MG63 (cell line): ENCODE measurements around the gene TBC1D17. TPM values are rescaled to one million over a fixed set of nuclear protein-coding genes. Genes with fewer than 3 reads are reported as not detected.

Experiments used
- DNase-seq: peaks from one replicate; pipeline ENCODE4 v3.0.0-alpha.2; 2020
- H3K27me3 ChIP-seq: fragments of 250-450 bp; sonication (Bioruptor Pico); 2 replicates; pipeline ENCODE4 v1.5.1; 2020; ENCODE audit warnings: mild to moderate bottlenecking, moderate library complexity
- H3K36me3 ChIP-seq: fragments of 250-450 bp; sonication (Bioruptor Pico); 2 replicates; pipeline ENCODE4 v1.5.1; 2020; ENCODE audit warnings: mild to moderate bottlenecking, moderate library complexity
- H3K4me3 ChIP-seq: fragments of 250-450 bp; sonication (Bioruptor Pico); 2 replicates; pipeline ENCODE4 v1.5.1; 2020; ENCODE audit warnings: mild to moderate bottlenecking, moderate library complexity
- H3K9me3 ChIP-seq: fragments of 250-450 bp; sonication (Bioruptor Pico); 2 replicates; pipeline ENCODE4 v1.5.1; 2020; ENCODE audit warnings: mild to moderate bottlenecking, moderate library complexity
- total RNA-seq: library from RNA; depleted of rRNA; stranded (reverse); fragments of >200 nt; shearing (Covaris generic); gene quantifications from 2 replicates; pipeline ENCODE4 v1.2.3, GENCODE V29; 2014; ENCODE audit warnings: low replicate concordance; rRNA removed

Gene TBC1D17
- total RNA-seq: 5.2 and 11.5 TPM in 2 replicates

DNA sequence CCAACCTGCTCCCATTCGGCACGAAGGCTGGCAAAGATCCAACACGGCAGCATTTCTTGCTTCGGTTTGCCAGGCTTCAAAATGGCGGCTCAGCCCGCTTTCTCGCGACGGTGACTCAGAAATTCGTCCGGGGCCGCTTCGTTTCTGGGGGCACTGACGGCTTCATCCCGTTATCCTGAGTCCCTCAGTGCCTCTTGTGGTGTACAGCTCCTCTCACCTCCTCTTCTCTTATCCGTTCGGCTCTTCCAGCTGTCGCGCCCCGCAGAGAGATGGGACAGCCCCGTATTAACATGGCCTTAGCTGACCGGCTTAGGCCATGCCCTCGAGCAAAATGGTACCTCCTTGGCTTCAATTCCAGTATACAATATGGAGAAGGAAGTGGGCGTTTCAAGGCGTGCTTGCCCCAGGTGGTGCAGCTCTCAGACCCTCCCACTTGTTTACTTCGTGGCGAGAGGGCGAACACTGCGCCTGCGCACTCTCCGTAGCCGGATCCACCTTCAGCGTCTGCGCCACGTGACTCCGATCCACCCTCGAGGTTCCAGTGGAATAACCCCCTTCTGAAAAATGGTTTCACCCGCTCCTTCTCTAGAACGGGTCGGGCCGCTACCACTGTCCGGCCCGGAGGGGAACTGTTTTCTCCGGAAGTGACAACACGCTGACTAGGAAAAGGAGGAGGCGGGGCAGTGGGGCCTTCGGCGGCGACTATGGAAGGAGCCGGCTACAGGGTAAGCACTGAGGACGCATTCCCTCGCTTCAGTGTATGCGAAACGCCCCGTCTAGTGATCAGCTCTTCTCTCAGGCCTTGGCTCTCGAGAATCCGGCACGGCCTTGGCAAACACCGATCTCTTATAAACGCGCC lies at the start of gene TBC1D17, which contains the start of gene AKT1S1:
TBC1D17 (plus strand) TSS at position 683 of the 859 bp plus-strand sequence; CDS start at position 705, 22 bp downstream.
AKT1S1 (minus strand) TSS at position 336 of the 859 bp plus-strand sequence. CDS start 4,060 bp downstream, outside the sequence.
- H3K27me3 ChIP-seq: no peaks in the 10 kb centered on the region
- peak; percentile 99 for DNase-seq
- H3K4me3 ChIP-seq: peak within 1 kb of the TSS; percentile 98
- no peaks in the 10 kb centered on the region for H3K9me3 ChIP-seq
- peaks cover 58% of the 10 kb centered on the region for H3K36me3 ChIP-seq

DNA sequence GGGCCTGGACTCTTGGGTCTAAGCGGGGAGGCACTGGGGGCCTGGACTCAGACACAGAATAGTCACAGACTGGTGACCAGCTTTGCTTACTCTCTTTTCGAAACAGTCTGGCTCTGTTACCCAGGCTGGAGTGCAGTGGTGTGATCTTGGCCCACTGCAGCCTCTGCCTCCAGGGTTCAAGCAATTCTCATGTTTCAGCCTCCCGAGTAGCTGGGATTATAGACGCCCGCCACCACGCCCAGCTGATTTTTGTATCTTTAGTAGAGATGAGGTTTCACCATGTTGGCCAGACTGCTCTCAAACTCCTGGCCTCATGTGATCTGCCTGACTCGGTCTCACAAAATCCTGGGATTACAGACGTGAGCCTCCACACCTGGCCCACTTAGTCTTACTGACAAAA lies 48.3 kb upstream of the TBC1D17 start:
- Histone ChIP-seq H3K9me3 (no peaks in the 10 kb centered on the region), H3K4me3 (no peak overlapping the region), H3K36me3 (peaks cover 51% of the 10 kb centered on the region), H3K27me3 (no peaks in the 10 kb centered on the region)
- no peak for DNase-seq

DNA sequence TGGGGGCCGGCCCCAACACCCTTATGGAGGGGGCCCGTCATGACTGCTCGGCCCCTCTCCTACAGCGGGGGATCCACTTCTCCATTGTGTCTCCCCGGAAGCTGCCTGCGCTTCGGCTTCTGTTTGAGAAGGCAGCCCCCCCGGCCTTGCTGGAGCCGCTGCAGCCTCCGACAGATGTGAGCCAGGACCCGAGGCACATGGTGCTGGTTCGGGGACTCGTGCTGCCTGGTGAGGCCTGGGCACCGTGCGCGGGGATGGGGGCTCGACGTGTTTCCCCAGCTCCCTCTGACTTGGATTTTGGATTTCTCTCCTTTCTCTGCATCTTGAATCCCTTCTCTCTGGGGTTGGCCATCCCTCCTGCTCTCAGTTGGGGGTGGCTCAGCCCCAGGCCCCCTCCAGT lies 47.8 kb upstream of the TBC1D17 start:
- Histone ChIP-seq H3K4me3 (no peak overlapping the region), H3K36me3 (peaks cover 54% of the 10 kb centered on the region), H3K27me3 (no peaks in the 10 kb centered on the region), H3K9me3 (no peaks in the 10 kb centered on the region)
- no peak for DNase-seq

DNA sequence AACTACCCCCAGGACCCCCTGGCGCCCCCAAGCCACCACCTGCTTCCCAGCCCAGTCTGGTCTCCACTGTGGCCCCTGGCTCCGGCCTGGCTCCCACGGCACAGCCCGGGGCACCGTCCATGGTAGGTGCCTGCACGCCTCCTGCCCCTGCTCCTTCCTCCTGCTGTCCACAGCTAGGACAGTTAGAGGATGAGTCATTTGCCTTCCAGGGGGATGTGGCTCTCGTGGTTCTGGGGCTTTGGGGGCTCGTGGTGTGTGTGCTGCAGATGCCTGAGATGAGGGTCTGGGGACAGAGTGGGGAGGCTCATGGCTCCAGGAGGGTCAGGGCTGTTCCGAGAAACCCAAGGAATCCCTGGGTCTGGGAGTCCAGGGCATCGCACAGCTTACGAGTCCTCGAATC lies 46.7 kb upstream of the TBC1D17 start:
- no peaks in the 10 kb centered on the region for H3K9me3 ChIP-seq
- H3K36me3 ChIP-seq: peaks cover 59% of the 10 kb centered on the region
- no peak for DNase-seq
- no peaks in the 10 kb centered on the region for H3K27me3 ChIP-seq
- no peak overlapping the region for H3K4me3 ChIP-seq

- Histone ChIP-seq H3K27me3 (no peaks in the 10 kb centered on the region), H3K9me3 (no peaks in the 10 kb centered on the region), H3K36me3 (peaks cover 67% of the 10 kb centered on the region), H3K4me3 (no peak overlapping the region)
- no peak for DNase-seq
These were observed 45.9 kb upstream of the TBC1D17 start for GRCh38 chr19:49831592-49831991.

- H3K27me3 ChIP-seq: no peaks in the 10 kb centered on the region
- no peak overlapping the region for H3K4me3 ChIP-seq
- H3K9me3 ChIP-seq: no peaks in the 10 kb centered on the region
- H3K36me3 ChIP-seq: peaks cover 74% of the 10 kb centered on the region
- no peak for DNase-seq
These were observed 44.9 kb upstream of the TBC1D17 start for GRCh38 chr19:49832556-49832955.

- H3K36me3 ChIP-seq: peaks cover 80% of the 10 kb centered on the region
- H3K9me3 ChIP-seq: no peaks in the 10 kb centered on the region
- DNase-seq: no peak
- no peaks in the 10 kb centered on the region for H3K27me3 ChIP-seq
- H3K4me3 ChIP-seq: no peak overlapping the region
These were observed 43.9 kb upstream of the TBC1D17 start for GRCh38 chr19:49833599-49833998.

DNA sequence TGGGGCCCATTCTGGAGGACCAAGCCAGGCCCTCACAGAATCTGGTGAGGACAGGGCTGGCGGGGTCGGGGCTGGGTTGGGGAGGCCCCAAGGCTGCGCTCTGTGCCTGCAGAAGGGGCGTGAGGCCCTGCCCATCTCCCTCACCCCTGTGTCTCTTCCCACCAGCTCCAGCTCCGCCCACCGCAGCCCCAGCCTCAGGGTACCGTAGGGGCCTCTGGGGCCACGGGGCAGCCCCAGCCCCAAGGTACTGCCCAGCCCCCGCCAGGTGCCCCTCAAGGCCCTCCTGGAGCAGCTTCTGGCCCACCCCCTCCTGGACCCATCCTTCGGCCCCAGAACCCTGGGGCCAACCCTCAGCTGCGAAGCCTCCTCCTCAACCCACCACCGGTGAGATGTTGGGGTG lies 41.9 kb upstream of the TBC1D17 start:
- Histone ChIP-seq H3K36me3 (peaks cover 94% of the 10 kb centered on the region), H3K4me3 (no peak overlapping the region), H3K27me3 (no peaks in the 10 kb centered on the region), H3K9me3 (no peaks in the 10 kb centered on the region)
- no peak for DNase-seq

DNA sequence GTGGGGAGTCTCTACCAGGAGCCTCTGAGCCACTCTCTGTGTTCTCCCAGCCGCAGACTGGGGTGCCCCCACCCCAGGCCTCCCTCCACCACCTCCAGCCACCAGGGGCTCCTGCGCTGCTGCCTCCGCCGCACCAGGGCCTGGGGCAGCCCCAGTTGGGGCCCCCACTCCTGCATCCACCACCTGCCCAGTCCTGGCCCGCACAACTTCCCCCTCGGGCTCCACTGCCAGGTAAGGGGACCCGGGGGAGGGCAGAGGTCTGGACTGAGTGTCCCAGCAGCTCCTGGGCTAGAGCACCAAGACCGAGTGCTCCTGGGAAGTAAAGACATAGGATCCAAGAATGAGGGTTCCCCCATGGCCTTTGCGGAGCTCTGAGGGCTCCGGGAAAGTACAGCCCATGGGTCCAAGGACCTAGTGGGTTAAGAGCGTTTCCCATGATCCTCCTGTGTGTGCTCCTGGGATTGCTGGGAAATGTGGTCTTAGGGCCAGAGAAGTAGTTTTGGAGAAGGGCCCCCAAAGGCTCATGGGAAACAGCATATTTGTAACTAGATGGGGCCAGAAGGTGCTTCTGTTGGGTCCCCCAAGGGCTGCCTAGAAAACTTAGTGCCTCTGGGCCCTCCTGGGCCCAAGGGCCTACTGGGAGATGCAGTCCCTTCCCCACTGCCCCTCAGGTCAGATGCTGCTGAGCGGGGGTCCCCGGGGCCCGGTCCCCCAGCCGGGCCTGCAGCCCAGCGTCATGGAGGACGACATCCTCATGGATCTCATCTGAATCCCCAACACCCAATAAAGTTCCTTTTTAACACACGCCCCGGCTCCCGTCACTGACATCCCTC lies 41.1 kb upstream of the TBC1D17 start:
- no peaks in the 10 kb centered on the region for H3K9me3 ChIP-seq
- no peak for DNase-seq
- H3K36me3 ChIP-seq: peaks cover 91% of the 10 kb centered on the region
- H3K27me3 ChIP-seq: no peaks in the 10 kb centered on the region
- no peak overlapping the region for H3K4me3 ChIP-seq

- Histone ChIP-seq H3K9me3 (no peaks in the 10 kb centered on the region), H3K36me3 (peaks cover 85% of the 10 kb centered on the region), H3K4me3 (no peak overlapping the region), H3K27me3 (no peaks in the 10 kb centered on the region)
- no peak for DNase-seq
These were observed 40.5 kb upstream of the TBC1D17 start for GRCh38 chr19:49837009-49837310.

DNA sequence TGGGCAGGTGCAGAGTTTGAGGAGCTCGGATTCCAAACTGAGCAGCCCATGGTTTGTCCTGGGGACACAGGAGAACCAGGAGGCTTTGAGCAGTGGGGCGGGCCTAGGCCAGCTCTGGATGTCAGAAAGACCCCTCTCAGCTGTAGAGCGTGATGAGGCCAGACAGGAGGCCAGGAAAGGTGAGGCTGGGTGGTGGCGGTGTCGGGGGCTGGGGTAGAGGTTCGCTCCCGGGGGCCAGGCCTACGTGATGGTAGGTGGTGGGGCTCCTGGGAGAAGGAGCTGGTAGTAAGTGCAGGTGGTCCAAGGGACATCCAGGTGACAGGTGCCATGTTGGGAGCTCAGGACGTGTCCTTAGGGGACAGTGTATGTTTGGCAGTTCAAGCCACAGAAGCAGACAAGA lies 40.1 kb upstream of the TBC1D17 start:
- Histone ChIP-seq H3K4me3 (no peak overlapping the region), H3K27me3 (no peaks in the 10 kb centered on the region), H3K36me3 (peaks cover 81% of the 10 kb centered on the region), H3K9me3 (no peaks in the 10 kb centered on the region)
- no peak for DNase-seq

DNA sequence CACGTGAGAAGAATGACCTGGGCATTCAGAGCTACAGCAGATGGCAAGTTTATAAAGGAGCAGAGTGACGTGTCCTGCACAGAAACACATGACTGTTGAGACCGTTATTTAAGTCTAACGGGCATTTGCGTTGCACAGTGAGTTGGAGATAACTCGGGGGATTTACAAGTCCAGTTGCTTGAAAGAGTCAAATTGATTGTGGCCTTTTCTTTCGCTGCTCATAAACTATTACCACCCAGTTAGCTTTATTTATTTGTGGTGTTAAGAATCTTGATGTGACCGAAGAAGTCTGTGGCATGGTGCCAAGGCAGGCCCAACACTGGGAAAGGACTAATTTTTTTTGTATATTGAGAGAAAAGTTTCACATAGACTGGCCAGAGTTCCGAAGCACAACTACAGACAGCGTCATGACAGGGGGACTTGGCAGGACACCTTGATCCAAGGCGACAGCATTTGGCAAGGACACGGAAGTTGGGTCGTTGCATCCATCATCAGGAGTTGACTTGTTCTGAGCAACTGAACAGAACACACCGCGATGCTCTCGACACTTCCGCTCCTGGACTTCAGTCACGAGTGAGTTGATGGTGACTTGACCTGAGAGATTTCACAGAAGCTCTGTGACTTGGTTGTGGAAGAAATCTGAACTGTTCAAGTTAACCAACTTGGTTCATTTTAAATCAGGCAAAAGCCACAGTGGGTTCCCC lies 38.5 kb upstream of the TBC1D17 start:
- H3K4me3 ChIP-seq: no peak overlapping the region
- peaks cover 65% of the 10 kb centered on the region for H3K36me3 ChIP-seq
- H3K9me3 ChIP-seq: no peaks in the 10 kb centered on the region
- H3K27me3 ChIP-seq: no peaks in the 10 kb centered on the region
- DNase-seq: no peak

DNA sequence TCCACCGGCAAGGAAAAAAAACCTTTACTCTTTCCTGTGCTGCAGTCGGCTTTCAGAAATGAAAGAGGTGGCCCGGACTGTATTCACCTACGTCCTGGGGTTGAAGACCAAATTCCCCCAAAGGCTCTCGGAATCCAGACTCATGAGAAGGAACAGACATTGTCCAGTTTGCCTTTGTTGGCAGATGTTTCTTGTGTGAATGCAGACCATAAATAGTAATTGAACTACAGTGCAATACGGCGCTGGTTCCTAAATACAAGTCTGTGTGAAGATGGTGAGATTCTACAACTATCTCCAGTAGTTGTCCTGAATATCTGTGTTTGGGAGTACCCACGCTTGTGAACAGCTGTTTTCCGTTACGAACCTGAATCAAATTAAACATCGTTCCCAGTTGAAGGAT lies 37.8 kb upstream of the TBC1D17 start:
- Histone ChIP-seq H3K36me3 (peaks cover 59% of the 10 kb centered on the region), H3K4me3 (no peak overlapping the region), H3K27me3 (no peaks in the 10 kb centered on the region), H3K9me3 (no peaks in the 10 kb centered on the region)
- no peak for DNase-seq

- peaks cover 53% of the 10 kb centered on the region for H3K36me3 ChIP-seq
- no peak overlapping the region for H3K4me3 ChIP-seq
- H3K9me3 ChIP-seq: no peaks in the 10 kb centered on the region
- no peaks in the 10 kb centered on the region for H3K27me3 ChIP-seq
- no peak for DNase-seq
These were observed 37.2 kb upstream of the TBC1D17 start for GRCh38 chr19:49840321-49840720.

GRCh38 chr19:49840736-49841249 lies 36.7 kb upstream of the TBC1D17 start:
- no peaks in the 10 kb centered on the region for H3K27me3 ChIP-seq
- H3K4me3 ChIP-seq: no peak overlapping the region
- no peak for DNase-seq
- H3K36me3 ChIP-seq: peaks cover 48% of the 10 kb centered on the region
- no peaks in the 10 kb centered on the region for H3K9me3 ChIP-seq

- Histone ChIP-seq H3K36me3 (peaks cover 29% of the 10 kb centered on the region), H3K4me3 (no peak overlapping the region), H3K27me3 (no peaks in the 10 kb centered on the region), H3K9me3 (no peaks in the 10 kb centered on the region)
- DNase-seq: no peak
These were observed 34.2 kb upstream of the TBC1D17 start for GRCh38 chr19:49843265-49843664.
